Measurements from ENCODE around the gene PLCB4. TPM values are rescaled to one million over a fixed set of nuclear protein-coding genes. Genes with fewer than 3 reads are reported as not detected.

Gene PLCB4
- total and polyA plus RNA-seq, 2 experiments from 2014 or later = 6.5 to 16.1 TPM

DNA sequence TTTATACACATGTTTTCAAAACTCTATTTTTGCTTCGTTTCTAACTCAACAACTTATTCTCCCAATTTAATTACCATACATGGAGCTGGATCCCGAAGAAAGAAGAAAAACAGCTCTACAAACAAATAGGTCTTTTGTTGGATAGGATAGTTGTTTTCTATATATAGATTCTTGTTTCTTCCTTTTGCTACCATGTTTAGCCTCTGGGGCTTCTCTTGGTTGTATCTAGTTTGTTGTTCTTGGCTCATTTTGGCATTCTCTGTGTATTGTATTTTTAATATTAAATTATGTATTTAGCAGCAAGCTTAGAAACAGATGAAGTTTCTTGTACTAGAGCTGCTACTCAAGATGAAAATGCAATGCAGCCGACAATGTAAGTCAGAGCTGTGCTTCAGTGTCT is 60.9 kb downstream of the PLCB4 start (continued):
- no peak for TF ChIP-seq ZNF462 (CRISPR knock-in tag; IDR thresholded peaks at IDR 0.05)
- no peak for TF ChIP-seq STAT1 (IDR thresholded peaks at IDR 0.05; ENCODE audit: unreplicated experiment)
- TF ChIP-seq, protein P1, sequence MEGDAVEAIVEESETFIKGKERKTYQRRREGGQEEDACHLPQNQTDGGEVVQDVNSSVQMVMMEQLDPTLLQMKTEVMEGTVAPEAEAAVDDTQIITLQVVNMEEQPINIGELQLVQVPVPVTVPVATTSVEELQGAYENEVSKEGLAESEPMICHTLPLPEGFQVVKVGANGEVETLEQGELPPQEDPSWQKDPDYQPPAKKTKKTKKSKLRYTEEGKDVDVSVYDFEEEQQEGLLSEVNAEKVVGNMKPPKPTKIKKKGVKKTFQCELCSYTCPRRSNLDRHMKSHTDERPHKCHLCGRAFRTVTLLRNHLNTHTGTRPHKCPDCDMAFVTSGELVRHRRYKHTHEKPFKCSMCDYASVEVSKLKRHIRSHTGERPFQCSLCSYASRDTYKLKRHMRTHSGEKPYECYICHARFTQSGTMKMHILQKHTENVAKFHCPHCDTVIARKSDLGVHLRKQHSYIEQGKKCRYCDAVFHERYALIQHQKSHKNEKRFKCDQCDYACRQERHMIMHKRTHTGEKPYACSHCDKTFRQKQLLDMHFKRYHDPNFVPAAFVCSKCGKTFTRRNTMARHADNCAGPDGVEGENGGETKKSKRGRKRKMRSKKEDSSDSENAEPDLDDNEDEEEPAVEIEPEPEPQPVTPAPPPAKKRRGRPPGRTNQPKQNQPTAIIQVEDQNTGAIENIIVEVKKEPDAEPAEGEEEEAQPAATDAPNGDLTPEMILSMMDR (conservative IDR thresholded peaks at IDR 0.05; ENCODE audit: low read depth in 2 of 2) = no peak
- no peak for TF ChIP-seq JUNB (IDR thresholded peaks at IDR 0.05; ENCODE audit: unreplicated experiment)
- TF ChIP-seq EZH2phosphoT487 (IDR thresholded peaks at IDR 0.05; ENCODE audit: unreplicated experiment) = no peak
- TF ChIP-seq ZNF114 (CRISPR knock-in tag; IDR thresholded peaks at IDR 0.05) = no peak
- no peak for TF ChIP-seq POLR2AphosphoS5 (IDR thresholded peaks at IDR 0.05; ENCODE audit: low read depth)

- H3K9me2 ChIP-seq (ENCODE audit: insufficient read depth) = peaks cover 18% of the 10 kb centered on the region; the same call in 1 of the 2 replicates
- no peak overlapping the region for H3K27ac ChIP-seq (ENCODE audit: low read depth)
- no peak overlapping the region for H3K4me3 ChIP-seq
- H3K9me3 Mint-ChIP-seq = peaks cover 3% of the 10 kb centered on the region; the same call in 2 of the 3 replicates
- H3K36me3 ChIP-seq (ENCODE audit: insufficient read depth) = peaks cover 4% of the 10 kb centered on the region; the same call in 1 of the 2 replicates
- H4K20me1 ChIP-seq (replicated peaks; ENCODE audit: insufficient read depth) = no peaks in the 10 kb centered on the region
- no peaks in the 10 kb centered on the region for H3K4me1 ChIP-seq (ENCODE audit: insufficient read depth)
- no peaks in the 10 kb centered on the region for H3K4me1 Mint-ChIP-seq
- H3K36me3 Mint-ChIP-seq (ENCODE audit: low read depth) = no peaks in the 10 kb centered on the region; the same call in 2 of the 3 replicates
- H2AFZ ChIP-seq = no peak overlapping the region
- H3K79me2 ChIP-seq (replicated peaks; ENCODE audit: insufficient read depth) = peaks cover 4% of the 10 kb centered on the region; the same call in 1 of the 2 replicates
- no peak overlapping the region for H3K4me3 Mint-ChIP-seq
- ATAC-seq (no peak), DNase-seq (ENCODE audit: low spot score) (no peak)
- no peaks in the 10 kb centered on the region for H3F3A ChIP-seq (replicated peaks; ENCODE audit: low read depth)
- no peaks in the 10 kb centered on the region for H3K27me3 ChIP-seq (ENCODE audit: insufficient read depth)
- H3K27me3 Mint-ChIP-seq (ENCODE audit: insufficient read depth, low read depth, poor library complexity) = no peaks in the 10 kb centered on the region
- no peak overlapping the region for H3K4me2 ChIP-seq
- no peak overlapping the region for H3K27ac Mint-ChIP-seq
- no peak for TF ChIP-seq ZNF331 (CRISPR knock-in tag; IDR thresholded peaks at IDR 0.05; ENCODE audit: low read depth)
- TF ChIP-seq STAT1 (IDR thresholded peaks at IDR 0.05; ENCODE audit: unreplicated experiment) = no peak
- TF ChIP-seq CREB1 (CRISPR knock-in tag; IDR thresholded peaks at IDR 0.05; ENCODE audit: low read depth) = no peak
- no peak for TF ChIP-seq JUNB (IDR thresholded peaks at IDR 0.05; ENCODE audit: unreplicated experiment)
- no peak for TF ChIP-seq EZH2 (IDR thresholded peaks at IDR 0.05; ENCODE audit: low read depth, unreplicated experiment)
- no peak for TF ChIP-seq EZH2phosphoT487 (IDR thresholded peaks at IDR 0.05; ENCODE audit: unreplicated experiment)
- TF ChIP-seq, protein P2, sequence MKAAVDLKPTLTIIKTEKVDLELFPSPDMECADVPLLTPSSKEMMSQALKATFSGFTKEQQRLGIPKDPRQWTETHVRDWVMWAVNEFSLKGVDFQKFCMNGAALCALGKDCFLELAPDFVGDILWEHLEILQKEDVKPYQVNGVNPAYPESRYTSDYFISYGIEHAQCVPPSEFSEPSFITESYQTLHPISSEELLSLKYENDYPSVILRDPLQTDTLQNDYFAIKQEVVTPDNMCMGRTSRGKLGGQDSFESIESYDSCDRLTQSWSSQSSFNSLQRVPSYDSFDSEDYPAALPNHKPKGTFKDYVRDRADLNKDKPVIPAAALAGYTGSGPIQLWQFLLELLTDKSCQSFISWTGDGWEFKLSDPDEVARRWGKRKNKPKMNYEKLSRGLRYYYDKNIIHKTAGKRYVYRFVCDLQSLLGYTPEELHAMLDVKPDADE (IDR thresholded peaks at IDR 0.05) = no peak
- TF ChIP-seq NANOG (IDR thresholded peaks at IDR 0.05; ENCODE audit: borderline replicate concordance) = no peak
- TF ChIP-seq, protein P3, sequence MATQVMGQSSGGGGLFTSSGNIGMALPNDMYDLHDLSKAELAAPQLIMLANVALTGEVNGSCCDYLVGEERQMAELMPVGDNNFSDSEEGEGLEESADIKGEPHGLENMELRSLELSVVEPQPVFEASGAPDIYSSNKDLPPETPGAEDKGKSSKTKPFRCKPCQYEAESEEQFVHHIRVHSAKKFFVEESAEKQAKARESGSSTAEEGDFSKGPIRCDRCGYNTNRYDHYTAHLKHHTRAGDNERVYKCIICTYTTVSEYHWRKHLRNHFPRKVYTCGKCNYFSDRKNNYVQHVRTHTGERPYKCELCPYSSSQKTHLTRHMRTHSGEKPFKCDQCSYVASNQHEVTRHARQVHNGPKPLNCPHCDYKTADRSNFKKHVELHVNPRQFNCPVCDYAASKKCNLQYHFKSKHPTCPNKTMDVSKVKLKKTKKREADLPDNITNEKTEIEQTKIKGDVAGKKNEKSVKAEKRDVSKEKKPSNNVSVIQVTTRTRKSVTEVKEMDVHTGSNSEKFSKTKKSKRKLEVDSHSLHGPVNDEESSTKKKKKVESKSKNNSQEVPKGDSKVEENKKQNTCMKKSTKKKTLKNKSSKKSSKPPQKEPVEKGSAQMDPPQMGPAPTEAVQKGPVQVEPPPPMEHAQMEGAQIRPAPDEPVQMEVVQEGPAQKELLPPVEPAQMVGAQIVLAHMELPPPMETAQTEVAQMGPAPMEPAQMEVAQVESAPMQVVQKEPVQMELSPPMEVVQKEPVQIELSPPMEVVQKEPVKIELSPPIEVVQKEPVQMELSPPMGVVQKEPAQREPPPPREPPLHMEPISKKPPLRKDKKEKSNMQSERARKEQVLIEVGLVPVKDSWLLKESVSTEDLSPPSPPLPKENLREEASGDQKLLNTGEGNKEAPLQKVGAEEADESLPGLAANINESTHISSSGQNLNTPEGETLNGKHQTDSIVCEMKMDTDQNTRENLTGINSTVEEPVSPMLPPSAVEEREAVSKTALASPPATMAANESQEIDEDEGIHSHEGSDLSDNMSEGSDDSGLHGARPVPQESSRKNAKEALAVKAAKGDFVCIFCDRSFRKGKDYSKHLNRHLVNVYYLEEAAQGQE (IDR thresholded peaks at IDR 0.05; ENCODE audit: unreplicated experiment) = no peak
- no peak for TF ChIP-seq ZNF114 (CRISPR knock-in tag; IDR thresholded peaks at IDR 0.05)
- TF ChIP-seq POLR2AphosphoS5 (IDR thresholded peaks at IDR 0.05; ENCODE audit: low read depth) = no peak
Observed at GRCh38 chr20:9130521-9130920, 61.6 kb downstream of the PLCB4 start.

Data from GM23338 (cell line).